ENCODE data around the gene XPA.

DNA sequence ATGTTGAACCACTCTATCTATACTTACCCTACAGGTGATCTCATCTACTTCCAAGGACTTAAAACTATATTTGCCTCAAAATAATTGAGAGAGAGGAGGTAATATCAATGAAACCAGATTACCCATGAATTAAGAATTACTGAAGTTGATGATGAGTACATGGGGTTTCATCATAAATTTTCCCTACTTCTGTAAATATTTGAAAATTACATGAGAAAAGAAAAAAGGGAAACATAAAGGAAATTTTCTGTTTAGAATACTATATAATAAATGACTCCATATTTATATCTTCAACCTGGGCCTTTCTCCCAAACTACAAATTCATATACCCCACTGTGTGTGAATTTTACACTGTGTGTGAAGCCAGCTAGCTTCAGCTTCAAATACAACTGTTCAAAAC lies 66.5 kb downstream of the XPA start:
- TF ChIP-seq SUZ12 (IDR thresholded peaks at IDR 0.05; ENCODE audit: extremely low read depth, insufficient read depth, insufficient read length) (no peak), ZNF274 (IDR thresholded peaks at IDR 0.05; ENCODE audit: low read depth, low read length) (no peak), YY1 (IDR thresholded peaks at IDR 0.05; ENCODE audit: insufficient read depth, insufficient read length) (no peak)

All from NT2/D1 (cell line).